ENCODE data around the gene ZNF92.
"Not testable (repeated sequence)": the region's sequence is repeated elsewhere in the genome, so short reads cannot be mapped to it uniquely, and the experiment has no call there.

The ZNF92 gene

GRCh38 chr7:65373608-65374351 lies at the start of gene ZNF92:
ZNF92 (plus strand) TSS chr7:65373855; CDS start chr7:65373998, 143 bp downstream.
- Mint-ChIP-seq H3K27ac (peak within 1 kb of the TSS; percentile 99), H3K4me3 (peak within 1 kb of the TSS; percentile 99), H3K4me1 (peaks cover 38% of the 10 kb centered on the region), H3K27me3 (no peaks in the 10 kb centered on the region), H3K9me3 (no peaks in the 10 kb centered on the region), H3K36me3 (peaks cover 19% of the 10 kb centered on the region)
- ATAC-seq: peak; percentile 100

- peaks cover 6% of the 10 kb centered on the region for H3K4me1 Mint-ChIP-seq
Measured at GRCh38 chr7:65325793-65326432, 47.7 kb upstream of the ZNF92 start.

DNA sequence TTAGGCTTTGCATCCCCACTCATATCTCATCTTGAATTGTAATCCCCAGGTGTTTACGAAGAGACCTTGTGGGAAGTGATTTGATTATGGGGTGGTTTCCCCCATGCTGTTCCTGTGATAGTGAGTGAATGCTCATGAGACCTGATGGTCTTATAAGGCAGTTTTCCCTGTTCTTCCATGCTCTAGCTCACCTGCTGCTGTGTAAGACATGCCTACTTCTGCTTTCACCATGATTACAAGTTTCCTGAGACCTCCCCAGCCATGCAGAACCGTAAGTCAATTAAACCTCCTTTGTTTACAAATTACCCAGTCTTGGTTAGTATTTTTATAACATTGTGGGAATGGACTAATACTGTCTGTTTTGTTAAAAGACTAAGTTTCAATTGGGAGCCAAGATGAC lies 35.3 kb upstream of the ZNF92 start:
- Mint-ChIP-seq H3K27ac (peak overlapping the region; percentile 58), H3K36me3 (no peaks in the 10 kb centered on the region), H3K4me3 (no peak overlapping the region), H3K4me1 (peaks cover 26% of the 10 kb centered on the region), H3K9me3 (peaks cover 9% of the 10 kb centered on the region), H3K27me3 (no peaks in the 10 kb centered on the region)
- peak; percentile 94 for ATAC-seq

More at GRCh38 chr7:65325793-65326432, 47.7 kb upstream of the ZNF92 start:
- Mint-ChIP-seq H3K27ac (no peak overlapping the region), H3K9me3 (no peaks in the 10 kb centered on the region), H3K36me3 (no peaks in the 10 kb centered on the region), H3K4me3 (no peak overlapping the region), H3K27me3 (no peaks in the 10 kb centered on the region)
- no peak for ATAC-seq

DNA sequence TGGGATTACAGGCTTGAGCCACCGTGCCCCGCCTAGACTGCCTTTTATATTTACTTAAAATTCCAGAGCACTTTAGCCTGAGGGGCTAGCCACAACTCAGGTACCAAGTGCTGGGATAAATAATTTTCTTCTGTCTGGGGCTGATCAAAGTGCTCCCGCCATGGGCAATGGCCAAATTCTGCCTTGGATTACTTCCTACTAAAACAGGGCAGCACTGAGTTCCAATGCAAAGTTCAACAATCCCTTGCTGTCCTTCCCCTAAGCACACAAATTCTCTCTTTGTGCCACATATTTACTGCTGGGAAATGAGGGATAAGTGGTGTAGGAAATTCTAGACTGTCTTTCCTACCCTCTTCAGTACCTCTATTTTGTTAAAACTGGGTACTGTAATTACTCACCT lies 34.4 kb upstream of the ZNF92 start:
- no peak for ATAC-seq
- Mint-ChIP-seq H3K9me3 (peaks cover 6% of the 10 kb centered on the region), H3K27ac (peak overlapping the region; percentile 58), H3K36me3 (no peaks in the 10 kb centered on the region), H3K4me3 (no peak overlapping the region), H3K27me3 (no peaks in the 10 kb centered on the region), H3K4me1 (peaks cover 26% of the 10 kb centered on the region)

DNA sequence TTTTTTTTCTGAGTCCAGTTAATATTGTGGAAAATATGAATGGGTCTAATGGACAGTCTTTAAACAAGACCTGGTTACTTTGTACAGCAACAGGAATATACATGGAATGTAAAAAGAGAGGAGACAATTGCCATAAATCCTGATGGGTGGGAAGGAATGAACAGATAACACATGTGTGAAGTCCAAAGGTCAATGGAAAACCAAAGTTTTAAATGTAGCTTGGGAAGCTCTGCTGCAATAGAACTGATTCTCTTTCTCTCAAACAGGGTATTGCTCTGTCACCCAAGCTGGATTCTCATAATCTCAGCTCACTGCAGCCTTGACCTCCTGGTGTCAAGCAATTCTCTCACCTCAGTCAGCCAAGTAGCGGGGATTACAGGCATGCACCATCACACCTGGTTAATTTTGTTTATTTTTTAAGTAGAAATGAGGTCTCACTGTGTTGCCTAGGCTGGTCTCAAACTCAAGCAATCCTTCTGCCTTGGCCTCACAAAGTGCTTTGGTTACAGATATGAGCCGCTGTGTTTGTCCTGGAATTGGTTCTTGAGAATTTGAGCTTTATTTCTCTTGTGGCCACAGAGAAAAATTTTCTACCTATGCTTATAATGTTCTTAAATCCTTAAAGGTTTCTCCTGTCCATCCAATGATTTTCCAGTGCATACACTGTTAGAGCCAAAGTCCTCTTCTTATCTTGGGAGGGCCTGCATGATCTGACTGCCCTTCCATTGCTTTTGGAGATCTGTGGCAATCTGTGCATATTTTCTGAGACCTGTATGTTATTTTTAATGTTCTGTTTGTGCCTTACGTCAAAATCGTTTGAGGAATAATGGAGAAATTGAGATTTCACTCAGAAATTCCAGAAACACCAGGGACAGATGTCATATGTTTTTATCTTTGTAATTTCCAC lies 30.7 kb upstream of the ZNF92 start:
- H3K9me3 Mint-ChIP-seq: peaks cover 3% of the 10 kb centered on the region
- peak overlapping the region; percentile 6 for H3K27ac Mint-ChIP-seq
- no peak for ATAC-seq
- H3K36me3 Mint-ChIP-seq: no peaks in the 10 kb centered on the region
- no peaks in the 10 kb centered on the region for H3K27me3 Mint-ChIP-seq
- H3K4me3 Mint-ChIP-seq: no peak overlapping the region
- peaks cover 15% of the 10 kb centered on the region for H3K4me1 Mint-ChIP-seq

- H3K27me3 Mint-ChIP-seq, H3K9me3 Mint-ChIP-seq, ATAC-seq, H3K4me3 Mint-ChIP-seq, H3K27ac Mint-ChIP-seq, H3K4me1 Mint-ChIP-seq, H3K36me3 Mint-ChIP-seq: not testable (repeated sequence)
Measured at GRCh38 chr7:65344541-65344940, 29.1 kb upstream of the ZNF92 start.

DNA sequence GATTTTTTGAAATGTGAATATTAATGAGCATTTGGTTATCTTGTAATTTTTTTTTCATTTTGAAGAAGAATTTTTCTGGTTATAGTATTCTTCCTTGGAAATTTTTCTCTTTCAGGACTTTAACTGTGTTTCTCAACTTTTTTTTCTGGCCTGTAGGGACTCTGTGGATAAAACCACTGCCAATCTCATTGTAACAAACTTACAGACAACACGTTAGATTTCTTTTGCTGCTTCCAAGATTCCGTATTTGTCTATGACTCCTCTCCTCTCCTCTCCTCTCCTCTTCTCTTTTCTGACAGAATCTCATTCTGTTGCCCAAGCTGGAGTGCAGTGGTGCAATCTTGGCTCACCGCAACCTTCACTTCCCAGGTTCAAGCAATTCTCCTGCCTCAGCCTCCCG lies 19.4 kb upstream of the ZNF92 start:
- no peaks in the 10 kb centered on the region for H3K9me3 Mint-ChIP-seq
- H3K4me1 Mint-ChIP-seq: no peaks in the 10 kb centered on the region
- H3K27ac Mint-ChIP-seq: no peak overlapping the region
- ATAC-seq: no peak
- H3K36me3 Mint-ChIP-seq: no peaks in the 10 kb centered on the region
- no peaks in the 10 kb centered on the region for H3K27me3 Mint-ChIP-seq
- H3K4me3 Mint-ChIP-seq: no peak overlapping the region

- no peak for ATAC-seq
- no peaks in the 10 kb centered on the region for H3K27me3 Mint-ChIP-seq
- no peaks in the 10 kb centered on the region for H3K36me3 Mint-ChIP-seq
- no peaks in the 10 kb centered on the region for H3K9me3 Mint-ChIP-seq
- no peak overlapping the region for H3K27ac Mint-ChIP-seq
- H3K4me3 Mint-ChIP-seq: no peak overlapping the region
- H3K4me1 Mint-ChIP-seq: peaks cover 3% of the 10 kb centered on the region
Measured at GRCh38 chr7:65369843-65370242, 3.8 kb upstream of the ZNF92 start.

DNA sequence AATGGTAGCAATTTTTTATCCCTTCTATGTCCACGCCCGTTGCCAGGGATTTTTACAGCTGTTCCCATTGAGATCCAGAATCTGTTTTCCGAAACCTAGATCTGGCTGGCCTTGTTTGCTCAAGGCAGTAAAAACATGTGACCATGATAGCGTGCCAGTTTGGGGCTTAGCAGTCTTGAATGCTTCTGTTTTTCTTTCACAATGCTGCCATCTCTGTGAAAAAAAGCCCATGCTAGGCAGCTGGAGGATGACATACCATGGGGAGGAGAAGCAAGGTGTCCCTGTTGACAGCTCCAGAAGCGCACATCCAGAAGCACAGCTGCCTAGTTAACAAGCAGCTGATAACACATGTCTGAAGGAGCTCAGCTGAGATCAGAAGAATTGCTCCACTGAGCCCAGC lies 2.2 kb upstream of the ZNF92 start:
- Mint-ChIP-seq H3K4me3 (no peak overlapping the region), H3K27ac (no peak overlapping the region), H3K9me3 (no peaks in the 10 kb centered on the region), H3K4me1 (peaks cover 18% of the 10 kb centered on the region), H3K36me3 (no peaks in the 10 kb centered on the region), H3K27me3 (no peaks in the 10 kb centered on the region)
- no peak for ATAC-seq

- Mint-ChIP-seq H3K27me3 (no peaks in the 10 kb centered on the region), H3K4me1 (peaks cover 89% of the 10 kb centered on the region), H3K36me3 (peaks cover 59% of the 10 kb centered on the region), H3K4me3 (peak overlapping the region; percentile 1), H3K27ac (peak overlapping the region; percentile 12), H3K9me3 (no peaks in the 10 kb centered on the region)
- ATAC-seq: no peak
Measured at GRCh38 chr7:65379318-65379717, 5.7 kb downstream of the ZNF92 start.

- no peak overlapping the region for H3K4me3 Mint-ChIP-seq
- no peaks in the 10 kb centered on the region for H3K9me3 Mint-ChIP-seq
- H3K27me3 Mint-ChIP-seq: no peaks in the 10 kb centered on the region
- peaks cover 91% of the 10 kb centered on the region for H3K4me1 Mint-ChIP-seq
- peaks cover 72% of the 10 kb centered on the region for H3K36me3 Mint-ChIP-seq
- peak overlapping the region; percentile 79 for H3K27ac Mint-ChIP-seq
- ATAC-seq: no peak
Measured at GRCh38 chr7:65381742-65382141, 8.1 kb downstream of the ZNF92 start.

DNA sequence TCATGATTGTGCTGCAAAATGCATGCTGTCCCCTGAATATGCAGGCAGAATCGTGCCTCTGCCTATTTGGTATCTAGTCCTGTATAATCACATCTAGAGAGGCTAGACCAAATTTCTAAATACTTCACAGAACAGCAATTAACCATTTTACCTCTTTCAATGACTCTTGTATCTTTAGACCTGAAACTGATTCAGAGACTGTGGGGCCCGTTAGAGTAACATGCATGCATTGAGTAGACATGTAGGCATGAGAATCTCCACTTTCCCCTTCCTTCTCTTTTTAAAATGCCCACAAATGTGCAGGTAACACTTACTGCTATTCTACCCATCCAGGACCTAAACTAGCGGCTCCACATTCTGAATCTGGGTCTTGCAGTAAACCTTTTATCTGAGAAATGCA lies 8.8 kb downstream of the ZNF92 start:
- ATAC-seq: no peak
- Mint-ChIP-seq H3K4me3 (peak overlapping the region; percentile 57), H3K9me3 (no peaks in the 10 kb centered on the region), H3K27ac (peak overlapping the region; percentile 79), H3K27me3 (no peaks in the 10 kb centered on the region), H3K36me3 (peaks cover 70% of the 10 kb centered on the region), H3K4me1 (peaks cover 93% of the 10 kb centered on the region)

DNA sequence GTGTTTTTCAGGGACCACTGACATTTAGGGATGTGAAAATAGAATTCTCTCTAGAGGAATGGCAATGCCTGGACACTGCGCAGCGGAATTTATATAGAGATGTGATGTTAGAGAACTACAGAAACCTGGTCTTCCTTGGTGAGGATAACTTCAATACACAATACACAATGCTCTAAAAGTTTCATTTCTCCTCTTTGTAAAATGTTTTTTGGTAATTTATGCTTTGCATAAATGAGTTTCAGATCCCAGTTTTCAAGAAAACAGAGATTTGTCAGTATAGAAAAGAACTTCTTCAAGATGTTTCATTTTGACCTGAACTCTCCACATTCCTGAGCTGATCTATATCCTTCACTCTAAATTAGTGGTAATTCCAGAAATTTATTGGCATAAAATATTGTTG lies 14.2 kb downstream of the ZNF92 start:
- ATAC-seq: peak; percentile 64
- peak overlapping the region; percentile 80 for H3K27ac Mint-ChIP-seq
- H3K36me3 Mint-ChIP-seq: peaks cover 60% of the 10 kb centered on the region
- H3K4me3 Mint-ChIP-seq: peak overlapping the region; percentile 66
- no peaks in the 10 kb centered on the region for H3K27me3 Mint-ChIP-seq
- peaks cover 2% of the 10 kb centered on the region for H3K9me3 Mint-ChIP-seq
- H3K4me1 Mint-ChIP-seq: peaks cover 65% of the 10 kb centered on the region

DNA sequence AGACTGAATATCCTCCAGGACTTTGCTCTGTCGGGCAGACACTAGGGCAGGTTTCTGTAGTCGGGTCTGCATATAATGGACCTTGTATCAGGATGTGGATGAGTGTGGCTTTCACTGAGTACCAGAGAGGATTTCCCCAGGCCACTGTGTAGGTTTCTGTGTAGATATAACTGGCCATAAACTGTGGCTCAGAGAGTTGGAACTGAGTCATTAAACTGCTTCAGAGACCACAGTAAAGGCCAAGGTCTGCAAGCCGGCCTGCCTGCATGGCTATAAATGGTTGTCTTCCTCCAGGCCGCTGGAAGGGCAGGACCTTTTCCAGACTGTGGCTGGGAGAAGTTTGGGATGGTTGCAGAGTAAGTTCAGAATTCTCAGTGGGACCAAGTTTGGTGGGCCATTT lies 16.9 kb downstream of the ZNF92 start:
- H3K4me1 Mint-ChIP-seq: peaks cover 51% of the 10 kb centered on the region
- ATAC-seq: peak; percentile 89
- no peaks in the 10 kb centered on the region for H3K27me3 Mint-ChIP-seq
- peak overlapping the region; percentile 70 for H3K27ac Mint-ChIP-seq
- peaks cover 72% of the 10 kb centered on the region for H3K36me3 Mint-ChIP-seq
- peak overlapping the region; percentile 44 for H3K4me3 Mint-ChIP-seq
- peaks cover 5% of the 10 kb centered on the region for H3K9me3 Mint-ChIP-seq

DNA sequence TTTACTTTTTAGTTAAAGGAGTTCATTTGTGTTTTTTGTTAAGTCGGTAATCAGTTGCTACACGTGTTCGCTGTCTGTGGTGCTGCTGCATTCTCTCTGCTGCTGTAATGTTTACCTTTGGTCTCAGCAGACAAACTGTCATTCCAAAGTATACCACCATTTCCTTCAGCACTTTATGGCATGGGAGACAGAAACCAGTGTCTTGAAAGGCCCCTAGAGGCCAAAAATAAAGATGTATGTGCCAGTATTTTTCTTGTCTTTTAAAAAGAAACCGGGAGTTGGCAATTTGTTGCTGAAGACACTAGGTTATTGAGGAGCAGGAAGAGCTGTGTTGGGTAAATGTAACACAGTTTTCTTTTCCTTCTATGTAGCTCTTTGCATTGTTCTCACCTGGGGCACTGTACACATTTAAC lies 24.1 kb downstream of the ZNF92 start:
- H3K27me3 Mint-ChIP-seq: no peaks in the 10 kb centered on the region
- ATAC-seq: no peak
- no peak overlapping the region for H3K4me3 Mint-ChIP-seq
- peaks cover 2% of the 10 kb centered on the region for H3K9me3 Mint-ChIP-seq
- peaks cover 8% of the 10 kb centered on the region for H3K4me1 Mint-ChIP-seq
- H3K27ac Mint-ChIP-seq: no peak overlapping the region
- peaks cover 76% of the 10 kb centered on the region for H3K36me3 Mint-ChIP-seq
